DOHH2 (cell line): Measurements from ENCODE around the gene TRMT5.

Experiments used
- H3F3A ChIP-seq: fragments of 200-600 bp; sonication (generic), shearing (Covaris generic); 2 replicates; pipeline ENCODE4 v1.6.0; 2016; ENCODE audit warnings: antibody characterized with exemption, mild to moderate bottlenecking; ENCODE audit not compliant: control insufficient read depth, insufficient read depth
- H3K27ac ChIP-seq: fragments of 200-600 bp; sonication (generic); 2 replicates; pipeline ENCODE4 v1.5.1; 2014; ENCODE audit warnings: low read depth, mild to moderate bottlenecking, low read length, moderate library complexity
- H3K27me3 ChIP-seq: fragments of 200-600 bp; sonication (generic); 2 replicates; pipeline ENCODE4 v1.6.1; 2014; ENCODE audit warnings: mild to moderate bottlenecking, low read length, mixed read lengths; ENCODE audit not compliant: control insufficient read depth
- H3K36me3 ChIP-seq: fragments of 200-600 bp; sonication (generic); 2 replicates; pipeline ENCODE4 v1.6.1; 2014; ENCODE audit warnings: mild to moderate bottlenecking, low read length, moderate library complexity, mixed read lengths; ENCODE audit not compliant: control insufficient read depth
- H3K4me1 ChIP-seq: fragments of 200-600 bp; sonication (generic); 2 replicates; pipeline ENCODE4 v1.6.1; 2014; ENCODE audit warnings: mild to moderate bottlenecking, low read length, mixed read lengths; ENCODE audit not compliant: control insufficient read depth
- H3K4me2 ChIP-seq: fragments of 200-600 bp; sonication (generic); 2 replicates; pipeline ENCODE4 v1.6.0; 2014; ENCODE audit warnings: mild to moderate bottlenecking, low read length, moderate library complexity
- H3K4me3 ChIP-seq: fragments of 200-600 bp; sonication (generic); 2 replicates; pipeline ENCODE4 v1.5.1; 2014; ENCODE audit warnings: mild to moderate bottlenecking, low read length, mixed read lengths
- H3K79me2 ChIP-seq: fragments of 200-600 bp; sonication (generic); 2 replicates; pipeline ENCODE4 v1.6.1; 2014; ENCODE audit warnings: mild to moderate bottlenecking, low read length, mixed read lengths; ENCODE audit not compliant: control insufficient read depth
- H3K9me2 ChIP-seq: fragments of 200-600 bp; sonication (generic); replicated peaks from 2 replicates; pipeline ENCODE4 v1.6.1; 2014; ENCODE audit warnings: mild to moderate bottlenecking, low read length, mixed read lengths; ENCODE audit not compliant: control insufficient read depth
- H3K9me3 ChIP-seq: fragments of 200-600 bp; sonication (generic); 2 replicates; pipeline ENCODE4 v1.6.1; 2014; ENCODE audit warnings: antibody characterized with exemption, low read length, mixed read lengths; ENCODE audit not compliant: control insufficient read depth, insufficient read depth
- H4K20me1 ChIP-seq: fragments of 200-600 bp; sonication (generic); 2 replicates; pipeline ENCODE4 v1.6.0; 2014; ENCODE audit warnings: low read depth, mild to moderate bottlenecking, antibody characterized with exemption, low read length, moderate library complexity; ENCODE audit not compliant: control insufficient read depth, insufficient read depth
- CTCF ChIP-seq: fragments of 200-600 bp; sonication (generic); IDR thresholded peaks from one replicate; pipeline ENCODE4 v1.5.1; 2014; ENCODE audit warnings: antibody characterized with exemption, mild to moderate bottlenecking, low read depth, low read length; ENCODE audit not compliant: poor library complexity, severe bottlenecking
- EZH2phosphoT487 ChIP-seq: fragments of 200-600 bp; sonication (generic); IDR thresholded peaks from 2 replicates; pipeline ENCODE4 v1.6.1; 2017; ENCODE audit warnings: borderline replicate concordance, mild to moderate bottlenecking, antibody characterized with exemption, low read length, moderate library complexity, mixed read lengths

TRMT5 gene

GRCh38 chr14:60935319-60935718 is 45.6 kb downstream of the TRMT5 start:
- H3K79me2 ChIP-seq = no peaks in the 10 kb centered on the region
- no peaks in the 10 kb centered on the region for H3K27me3 ChIP-seq
- no peaks in the 10 kb centered on the region for H4K20me1 ChIP-seq
- H3K4me3 ChIP-seq = no peak overlapping the region
- H3K36me3 ChIP-seq = no peaks in the 10 kb centered on the region
- H3K9me3 ChIP-seq = no peaks in the 10 kb centered on the region
- H3K4me2 ChIP-seq = no peak overlapping the region
- H3F3A ChIP-seq = no peaks in the 10 kb centered on the region
- TF ChIP-seq CTCF (no peak), EZH2phosphoT487 (no peak)
- no peaks in the 10 kb centered on the region for H3K9me2 ChIP-seq
- H3K27ac ChIP-seq = no peak overlapping the region
- no peaks in the 10 kb centered on the region for H3K4me1 ChIP-seq

GRCh38 chr14:60933920-60934655 is 46.8 kb downstream of the TRMT5 start:
- no peaks in the 10 kb centered on the region for H3K79me2 ChIP-seq

GRCh38 chr14:60931218-60931617 is 49.7 kb downstream of the TRMT5 start:
- Histone ChIP-seq H3F3A (no peaks in the 10 kb centered on the region), H3K9me2 (no peaks in the 10 kb centered on the region), H3K4me2 (no peak overlapping the region), H3K4me3 (no peak overlapping the region), H3K9me3 (no peaks in the 10 kb centered on the region), H3K27me3 (no peaks in the 10 kb centered on the region), H3K4me1 (no peaks in the 10 kb centered on the region), H3K79me2 (no peaks in the 10 kb centered on the region), H4K20me1 (no peaks in the 10 kb centered on the region), H3K36me3 (no peaks in the 10 kb centered on the region), H3K27ac (no peak overlapping the region)
- no peak for TF ChIP-seq CTCF
- TF ChIP-seq EZH2phosphoT487 = no peak

More at GRCh38 chr14:60933920-60934655, 46.8 kb downstream of the TRMT5 start:
- no peak overlapping the region for H3K4me2 ChIP-seq
- H3K27me3 ChIP-seq = no peaks in the 10 kb centered on the region
- H3K36me3 ChIP-seq = no peaks in the 10 kb centered on the region
- H3K9me3 ChIP-seq = no peaks in the 10 kb centered on the region
- no peaks in the 10 kb centered on the region for H3F3A ChIP-seq
- no peak overlapping the region for H3K27ac ChIP-seq
- no peak overlapping the region for H3K4me3 ChIP-seq
- TF ChIP-seq EZH2phosphoT487 (no peak), CTCF (no peak)
- no peaks in the 10 kb centered on the region for H3K4me1 ChIP-seq
- H4K20me1 ChIP-seq = no peaks in the 10 kb centered on the region
- H3K9me2 ChIP-seq = no peaks in the 10 kb centered on the region
